ENCODE measurements around the gene CABLES2.

CABLES2 gene

DNA sequence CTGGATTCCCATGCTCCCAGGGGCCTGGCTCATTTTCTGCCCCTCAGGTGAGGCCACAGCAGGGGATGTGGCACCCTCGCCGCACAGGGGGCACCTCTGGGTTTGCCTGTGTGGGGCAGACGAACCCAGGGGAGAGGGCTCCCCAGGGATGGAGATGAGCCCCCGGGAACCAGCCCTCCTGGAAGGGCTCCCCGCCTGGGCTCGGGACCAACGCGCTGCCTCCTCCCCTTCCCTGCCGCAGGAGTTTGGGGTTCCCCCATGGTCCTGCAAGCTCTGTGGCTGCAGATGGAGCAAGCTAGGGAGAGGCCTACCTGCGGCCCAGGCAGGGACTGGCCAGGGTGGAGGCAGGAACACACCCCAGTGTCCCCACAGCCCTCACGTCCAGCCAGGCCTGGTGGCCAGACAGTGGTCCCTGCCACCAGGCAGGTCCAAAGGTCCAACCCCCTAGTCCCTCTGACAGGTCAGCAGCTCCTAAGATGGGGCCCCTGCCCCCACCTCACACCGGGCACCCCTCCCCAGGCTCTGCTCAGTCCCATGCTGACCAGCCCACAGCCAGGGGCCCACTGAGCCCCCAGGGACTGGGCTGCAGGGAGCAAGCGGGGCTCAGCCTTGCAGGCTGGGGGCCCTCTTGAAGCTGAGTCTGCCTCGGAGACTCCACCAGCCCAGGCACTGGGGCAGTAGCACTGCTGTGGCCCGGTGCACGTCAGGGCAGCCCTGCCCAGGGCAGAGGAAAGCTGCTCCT lies 53.6 kb downstream of the CABLES2 start:
- Histone ChIP-seq H3K36me3 (ENCODE audit: control insufficient read depth, low read length) (no peaks in the 10 kb centered on the region; the same call in 1 of the 2 replicates), H3K4me1 (ENCODE audit: control insufficient read depth, low read length) (peaks cover 7% of the 10 kb centered on the region), H3K4me3 (ENCODE audit: low read length) (no peak overlapping the region), H4K20me1 (ENCODE audit: control insufficient read depth, insufficient read depth, low read depth, low read length) (no peaks in the 10 kb centered on the region), H3K79me2 (ENCODE audit: control insufficient read depth, low read length) (no peaks in the 10 kb centered on the region), H3K27ac (ENCODE audit: low read depth, low read length) (no peak overlapping the region), H3K4me2 (ENCODE audit: low read length) (no peak overlapping the region), H3F3A (ENCODE audit: control insufficient read depth, insufficient read depth) (no peaks in the 10 kb centered on the region), H3K27me3 (ENCODE audit: control insufficient read depth, low read length) (no peaks in the 10 kb centered on the region), H3K9me3 (ENCODE audit: control insufficient read depth, insufficient read depth, low read length) (no peaks in the 10 kb centered on the region), H3K9me2 (replicated peaks; ENCODE audit: control insufficient read depth, low read length) (no peaks in the 10 kb centered on the region)
- TF ChIP-seq, protein P1, sequence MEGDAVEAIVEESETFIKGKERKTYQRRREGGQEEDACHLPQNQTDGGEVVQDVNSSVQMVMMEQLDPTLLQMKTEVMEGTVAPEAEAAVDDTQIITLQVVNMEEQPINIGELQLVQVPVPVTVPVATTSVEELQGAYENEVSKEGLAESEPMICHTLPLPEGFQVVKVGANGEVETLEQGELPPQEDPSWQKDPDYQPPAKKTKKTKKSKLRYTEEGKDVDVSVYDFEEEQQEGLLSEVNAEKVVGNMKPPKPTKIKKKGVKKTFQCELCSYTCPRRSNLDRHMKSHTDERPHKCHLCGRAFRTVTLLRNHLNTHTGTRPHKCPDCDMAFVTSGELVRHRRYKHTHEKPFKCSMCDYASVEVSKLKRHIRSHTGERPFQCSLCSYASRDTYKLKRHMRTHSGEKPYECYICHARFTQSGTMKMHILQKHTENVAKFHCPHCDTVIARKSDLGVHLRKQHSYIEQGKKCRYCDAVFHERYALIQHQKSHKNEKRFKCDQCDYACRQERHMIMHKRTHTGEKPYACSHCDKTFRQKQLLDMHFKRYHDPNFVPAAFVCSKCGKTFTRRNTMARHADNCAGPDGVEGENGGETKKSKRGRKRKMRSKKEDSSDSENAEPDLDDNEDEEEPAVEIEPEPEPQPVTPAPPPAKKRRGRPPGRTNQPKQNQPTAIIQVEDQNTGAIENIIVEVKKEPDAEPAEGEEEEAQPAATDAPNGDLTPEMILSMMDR (IDR thresholded peaks at IDR 0.05; ENCODE audit: low read depth, low read length, poor library complexity, severe bottlenecking): no peak
- TF ChIP-seq EZH2phosphoT487 (IDR thresholded peaks at IDR 0.05; ENCODE audit: borderline replicate concordance, low read length): no peak

DNA sequence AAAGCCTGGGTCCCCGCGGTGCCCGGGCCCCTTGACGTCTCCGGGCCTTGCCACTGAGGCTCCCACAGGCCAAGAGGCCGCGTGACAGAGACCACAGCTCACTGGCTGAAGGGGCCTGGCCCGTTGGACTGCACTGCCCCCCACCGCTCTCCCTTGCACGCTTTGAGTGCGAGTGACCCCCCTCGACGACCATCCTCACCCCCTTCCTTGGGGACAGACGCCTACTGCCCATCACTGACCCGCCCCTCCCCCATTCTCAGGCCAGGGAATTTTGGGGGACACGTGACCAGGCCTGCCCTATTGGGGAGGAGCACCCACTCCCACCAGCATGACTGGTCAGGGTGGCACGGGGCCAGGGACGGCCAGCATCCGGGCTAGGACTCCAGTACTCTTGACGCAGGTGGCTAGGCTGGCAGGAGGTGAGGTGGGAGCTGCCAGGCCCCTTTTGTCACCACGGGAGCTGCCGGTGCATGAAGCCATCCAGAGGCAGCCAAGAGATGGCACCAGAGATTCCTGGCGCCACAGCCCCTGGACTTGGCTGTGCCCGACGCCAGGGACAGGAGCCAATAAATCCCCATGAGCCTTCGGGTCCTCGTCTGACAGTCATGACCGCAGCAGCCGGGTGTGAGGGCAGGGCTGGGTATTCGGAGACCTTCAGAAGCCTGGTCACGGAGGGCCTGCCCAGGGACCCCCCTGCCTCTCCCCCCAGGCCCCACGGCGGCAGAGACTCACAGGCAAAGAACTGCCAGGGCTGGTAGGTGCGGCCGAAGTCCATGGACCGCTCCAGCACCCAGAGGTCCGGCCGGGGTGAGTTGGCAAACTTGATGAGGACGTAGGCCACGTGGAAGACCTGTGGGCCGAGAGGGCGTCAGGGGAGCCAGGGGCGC lies 54.4 kb downstream of the CABLES2 start:
- no peaks in the 10 kb centered on the region for H3K9me3 ChIP-seq (ENCODE audit: control insufficient read depth, insufficient read depth, low read length)
- H4K20me1 ChIP-seq (ENCODE audit: control insufficient read depth, insufficient read depth, low read depth, low read length): no peaks in the 10 kb centered on the region
- H3K27ac ChIP-seq (ENCODE audit: low read depth, low read length): no peak overlapping the region
- no peak overlapping the region for H3K4me2 ChIP-seq (ENCODE audit: low read length)
- H3K4me1 ChIP-seq (ENCODE audit: control insufficient read depth, low read length): no peaks in the 10 kb centered on the region; the same call in 1 of the 2 replicates
- H3K27me3 ChIP-seq (ENCODE audit: control insufficient read depth, low read length): no peaks in the 10 kb centered on the region
- H3K9me2 ChIP-seq (replicated peaks; ENCODE audit: control insufficient read depth, low read length): no peaks in the 10 kb centered on the region
- TF ChIP-seq, protein P1 (IDR thresholded peaks at IDR 0.05; ENCODE audit: low read depth, low read length, poor library complexity, severe bottlenecking): no peak
- no peak for TF ChIP-seq EZH2phosphoT487 (IDR thresholded peaks at IDR 0.05; ENCODE audit: borderline replicate concordance, low read length)
- no peak overlapping the region for H3K4me3 ChIP-seq (ENCODE audit: low read length)
- H3F3A ChIP-seq (ENCODE audit: control insufficient read depth, insufficient read depth): no peaks in the 10 kb centered on the region
- no peaks in the 10 kb centered on the region; the same call in none of the 2 replicates for H3K36me3 ChIP-seq (ENCODE audit: control insufficient read depth, low read length)
- H3K79me2 ChIP-seq (ENCODE audit: control insufficient read depth, low read length): no peaks in the 10 kb centered on the region

GRCh38 chr20:62351469-62352401 lies 55.4 kb downstream of the CABLES2 start:
- Histone ChIP-seq H3K9me2 (replicated peaks; ENCODE audit: control insufficient read depth, low read length) (no peaks in the 10 kb centered on the region), H3K4me3 (ENCODE audit: low read length) (no peak overlapping the region), H3K36me3 (ENCODE audit: control insufficient read depth, low read length) (no peaks in the 10 kb centered on the region; the same call in none of the 2 replicates), H3K4me2 (ENCODE audit: low read length) (no peak overlapping the region), H3F3A (ENCODE audit: control insufficient read depth, insufficient read depth) (no peaks in the 10 kb centered on the region), H3K9me3 (ENCODE audit: control insufficient read depth, insufficient read depth, low read length) (no peaks in the 10 kb centered on the region), H3K27ac (ENCODE audit: low read depth, low read length) (no peak overlapping the region), H3K4me1 (ENCODE audit: control insufficient read depth, low read length) (no peaks in the 10 kb centered on the region), H3K79me2 (ENCODE audit: control insufficient read depth, low read length) (no peaks in the 10 kb centered on the region), H4K20me1 (ENCODE audit: control insufficient read depth, insufficient read depth, low read depth, low read length) (no peaks in the 10 kb centered on the region), H3K27me3 (ENCODE audit: control insufficient read depth, low read length) (no peaks in the 10 kb centered on the region)
- TF ChIP-seq EZH2phosphoT487 (IDR thresholded peaks at IDR 0.05; ENCODE audit: borderline replicate concordance, low read length): no peak
- TF ChIP-seq, protein P1 (IDR thresholded peaks at IDR 0.05; ENCODE audit: low read depth, low read length, poor library complexity, severe bottlenecking): no peak
